Upper lobe of left lung (tissue), 4 donors: Measurements from ENCODE around the gene SAFB.

ENCODE experiments used
- EP300 ChIP-seq, 4 donors: sonication (generic); formaldehyde crosslinking; IDR thresholded peaks; one replicate each; pipeline ENCODE4 v1.5.1; 2017; ENCODE audit warnings: antibody characterized with exemption in 4 of 4, control low read depth in 2 of 4
- POLR2A ChIP-seq, 4 donors: fragments of 450-650 bp; IDR thresholded peaks; one replicate each; pipeline ENCODE4 v1.5.1; 2016 to 2017; ENCODE audit warnings: antibody characterized with exemption in 4 of 4, mild to moderate bottlenecking in 2 of 4
- POLR2AphosphoS5 ChIP-seq, 2 donors: sonication (generic); formaldehyde crosslinking; IDR thresholded peaks; one replicate each; pipeline ENCODE4 v1.5.1; 2017; ENCODE audit warnings: antibody characterized with exemption in 2 of 2
- TF ChIP-seq, protein P1 (sequence below), 6 experiments: fragments of 450-650 bp in 4 of 6; fragments of 200-600 bp in 2 of 6; sonication (generic) in 2 of 6; IDR thresholded peaks; one replicate each; pipeline ENCODE4 v1.5.1; 2016 to 2019; ENCODE audit warnings: antibody characterized with exemption in 6 of 6

DNA sequence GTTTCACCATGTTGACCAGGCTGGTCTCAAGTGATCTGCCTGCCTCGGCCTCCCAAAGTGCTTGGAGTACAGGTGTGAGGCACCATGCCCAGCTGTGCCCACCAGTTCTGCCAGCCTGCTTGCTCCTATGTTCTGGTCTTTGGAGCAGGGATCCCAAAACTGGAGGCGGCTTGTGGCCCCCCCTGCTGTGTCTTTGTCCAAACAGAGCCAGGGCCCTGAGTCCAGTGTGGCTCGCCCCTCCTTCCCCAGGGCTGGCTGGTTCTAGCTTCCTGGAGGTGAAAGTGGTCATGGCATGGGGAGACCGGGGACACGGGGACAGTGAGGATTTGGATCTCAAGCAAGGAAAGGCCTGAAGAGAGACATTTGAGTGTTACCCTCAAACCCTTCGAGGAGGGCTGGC, 43.6 kb upstream of the SAFB start:
- TF ChIP-seq, protein P1, sequence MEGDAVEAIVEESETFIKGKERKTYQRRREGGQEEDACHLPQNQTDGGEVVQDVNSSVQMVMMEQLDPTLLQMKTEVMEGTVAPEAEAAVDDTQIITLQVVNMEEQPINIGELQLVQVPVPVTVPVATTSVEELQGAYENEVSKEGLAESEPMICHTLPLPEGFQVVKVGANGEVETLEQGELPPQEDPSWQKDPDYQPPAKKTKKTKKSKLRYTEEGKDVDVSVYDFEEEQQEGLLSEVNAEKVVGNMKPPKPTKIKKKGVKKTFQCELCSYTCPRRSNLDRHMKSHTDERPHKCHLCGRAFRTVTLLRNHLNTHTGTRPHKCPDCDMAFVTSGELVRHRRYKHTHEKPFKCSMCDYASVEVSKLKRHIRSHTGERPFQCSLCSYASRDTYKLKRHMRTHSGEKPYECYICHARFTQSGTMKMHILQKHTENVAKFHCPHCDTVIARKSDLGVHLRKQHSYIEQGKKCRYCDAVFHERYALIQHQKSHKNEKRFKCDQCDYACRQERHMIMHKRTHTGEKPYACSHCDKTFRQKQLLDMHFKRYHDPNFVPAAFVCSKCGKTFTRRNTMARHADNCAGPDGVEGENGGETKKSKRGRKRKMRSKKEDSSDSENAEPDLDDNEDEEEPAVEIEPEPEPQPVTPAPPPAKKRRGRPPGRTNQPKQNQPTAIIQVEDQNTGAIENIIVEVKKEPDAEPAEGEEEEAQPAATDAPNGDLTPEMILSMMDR (IDR thresholded peaks at IDR 0.05) = no peak
- TF ChIP-seq EP300 (IDR thresholded peaks at IDR 0.05) = no peak
- no peak for TF ChIP-seq POLR2A (IDR thresholded peaks at IDR 0.05)
- no peak for TF ChIP-seq POLR2AphosphoS5 (IDR thresholded peaks at IDR 0.05)
